ENCODE data around the gene PTPRK. TPM values are rescaled to one million over a fixed set of nuclear protein-coding genes. Genes with fewer than 3 reads are reported as not detected.

The PTPRK gene
- total and polyA plus RNA-seq, 9 of the 15 experiments (the other 6 are each of a cell fraction or from before 2014, with no cell fraction given): 0.04 to 0.51 TPM; not detected in 7

- no peak for TF ChIP-seq ZBTB40 (IDR thresholded peaks at IDR 0.05)
- no peak for TF ChIP-seq ZBTB40 (CRISPR knock-in tag; IDR thresholded peaks at IDR 0.05)
- TF ChIP-seq TCFL5 (CRISPR knock-in tag; conservative IDR thresholded peaks at IDR 0.05): no peak
- TF ChIP-seq SIN3B (IDR thresholded peaks at IDR 0.05; ENCODE audit: low read depth): no peak
These were observed 5.0 kb upstream of the PTPRK start (continued) for GRCh38 chr6:128525406-128525805.

All from K562 (cell line).